Ishikawa (cell line): ENCODE data around the gene TENT5A.

Source experiments
- CEBPB ChIP-seq: IDR thresholded peaks from 2 replicates; pipeline ENCODE4 v1.6.1; 2012
- CREB1 ChIP-seq: IDR thresholded peaks from 2 replicates; pipeline ENCODE4 v1.6.1; 2012; ENCODE audit warnings: low read depth
- EGR1 ChIP-seq: IDR thresholded peaks from 2 replicates; pipeline ENCODE4 v1.6.1; 2012
- EP300 ChIP-seq: IDR thresholded peaks from 2 replicates; pipeline ENCODE4 v1.6.1; 2012; ENCODE audit warnings: borderline replicate concordance
- FOXM1 ChIP-seq: IDR thresholded peaks from 2 replicates; pipeline ENCODE4 v1.6.1; 2012; ENCODE audit warnings: low read depth, borderline replicate concordance
- MAX ChIP-seq: IDR thresholded peaks from 2 replicates; pipeline ENCODE4 v1.6.1; 2012
- RAD21 ChIP-seq: IDR thresholded peaks from 2 replicates; pipeline ENCODE4 v1.6.1; 2012; ENCODE audit warnings: low read depth
- REST ChIP-seq: IDR thresholded peaks from 2 replicates; pipeline ENCODE4 v1.6.1; 2012; ENCODE audit warnings: low read depth, mild to moderate bottlenecking
- TAF1 ChIP-seq: IDR thresholded peaks from 2 replicates; pipeline ENCODE4 v1.6.1; 2012; ENCODE audit warnings: low read depth, mild to moderate bottlenecking
- TCF12 ChIP-seq: IDR thresholded peaks from 2 replicates; pipeline ENCODE4 v1.6.1; 2012; ENCODE audit warnings: low read depth
- TEAD4 ChIP-seq: IDR thresholded peaks from 2 replicates; pipeline ENCODE4 v1.6.1; 2012
- ZBTB7A ChIP-seq: IDR thresholded peaks from 2 replicates; pipeline ENCODE4 v1.6.1; 2012; ENCODE audit warnings: low read depth

GRCh38 chr6:81763051-81763450 lies 10.6 kb upstream of the TENT5A start:
- TF ChIP-seq MAX (no peak), CREB1 (no peak), FOXM1 (no peak), ZBTB7A (no peak), TAF1 (no peak), REST (no peak), EGR1 (no peak), TCF12 (no peak), CEBPB (no peak), TEAD4 (no peak), RAD21 (no peak), EP300 (no peak)
